ENCODE results near the gene CDH15.

The CDH15 gene

DNA sequence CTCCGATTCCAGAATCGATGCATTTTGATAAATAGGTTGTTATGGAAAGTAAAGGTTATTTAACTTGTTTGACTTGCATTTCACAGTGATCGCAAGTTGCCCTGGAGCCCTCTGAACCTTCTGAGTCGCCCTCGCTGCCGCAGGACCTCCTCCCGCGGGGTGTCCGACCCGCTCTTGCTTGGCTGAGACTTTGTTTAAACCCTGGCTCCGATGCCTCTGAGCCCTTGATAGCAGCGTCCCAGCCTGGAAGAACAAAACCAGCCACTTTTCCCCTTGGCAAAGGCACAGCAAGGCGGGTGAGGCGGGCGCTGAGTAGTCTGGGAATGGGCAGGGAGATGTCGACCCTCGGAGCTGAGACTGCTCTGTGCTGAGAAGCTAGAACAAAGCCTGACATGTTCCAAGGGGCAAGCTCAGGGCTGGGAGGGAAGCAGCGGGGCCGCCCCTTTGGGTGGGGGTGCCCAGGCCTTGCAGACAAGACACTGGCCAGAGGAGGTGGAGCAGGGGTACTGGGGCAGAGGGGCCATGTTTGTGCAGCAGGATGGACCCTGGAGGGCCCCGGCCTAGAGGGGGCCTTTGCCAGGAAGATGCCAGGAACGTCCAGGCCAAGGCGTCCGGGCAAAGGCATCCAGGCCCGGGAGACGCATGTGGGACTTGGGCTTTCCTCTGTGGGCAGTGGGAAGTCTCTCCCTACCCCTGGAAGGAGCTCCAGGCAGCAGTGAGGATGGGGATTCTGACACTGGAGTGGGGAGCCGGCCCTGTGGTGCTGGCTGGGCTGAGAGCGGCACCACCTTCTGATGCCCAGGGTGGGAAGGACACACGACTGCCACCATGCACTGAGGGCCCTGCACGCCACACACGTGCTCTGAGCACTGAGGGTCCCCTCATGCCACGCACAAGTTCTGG, 30.3 kb upstream of the CDH15 start:
- DNase-seq (ENCODE audit: low read depth in 2 of 3, low spot score in 1 of 3), result no peak

DNA sequence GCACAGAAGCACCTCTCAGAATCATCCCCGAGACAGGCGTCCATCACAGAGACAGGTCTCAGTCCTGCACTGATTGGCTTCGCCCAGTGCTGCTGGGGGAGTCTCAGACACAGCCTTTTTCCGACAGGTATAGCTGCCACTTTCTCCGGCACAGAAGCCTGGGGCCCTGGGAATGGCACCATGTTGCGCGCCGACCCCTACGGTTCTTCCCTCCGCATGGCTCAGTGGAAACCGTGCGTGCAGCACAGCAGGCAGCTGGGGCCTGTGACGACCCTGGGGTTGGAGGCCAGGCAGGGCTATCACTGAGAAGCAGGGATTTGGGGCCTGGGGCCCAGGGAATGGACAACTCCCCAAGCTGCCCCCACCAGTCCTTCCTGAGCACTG, 29.7 kb upstream of the CDH15 start:
- DNase-seq (ENCODE audit: low read depth in 2 of 3, low spot score in 1 of 3), result no peak

DNA sequence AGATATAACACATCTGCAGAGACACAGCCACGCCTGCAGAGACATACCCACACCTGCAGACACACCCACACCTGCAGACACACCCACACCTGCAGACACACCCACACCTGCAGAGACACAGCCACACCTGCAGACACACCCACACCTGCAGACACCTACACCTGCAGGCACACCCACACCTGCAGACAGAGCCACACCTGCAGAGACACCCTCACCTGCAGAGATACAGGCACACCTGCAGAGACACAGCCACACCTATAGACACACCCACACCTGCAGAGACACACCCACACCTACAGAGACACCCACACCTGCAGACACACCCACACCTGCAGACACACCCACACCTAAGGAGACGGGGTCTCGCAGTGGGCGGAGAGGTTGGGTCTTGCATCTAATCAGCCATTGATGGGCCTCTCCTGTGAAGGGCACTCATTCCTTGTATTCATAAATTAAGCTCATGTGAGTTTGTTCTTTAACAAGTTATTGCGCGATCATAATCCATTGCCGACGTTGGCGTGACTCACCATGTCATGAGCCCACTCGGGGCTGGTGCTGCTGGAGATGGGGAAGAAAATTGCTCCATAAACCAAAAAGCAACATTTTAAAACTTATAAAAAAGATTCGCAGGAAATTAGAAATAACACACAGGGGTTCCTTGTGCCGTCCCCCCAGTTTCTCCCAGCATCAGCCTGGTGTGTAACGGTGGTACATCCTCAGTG, 28.9 kb upstream of the CDH15 start:
- DNase-seq (ENCODE audit: low read depth in 2 of 3, low spot score in 1 of 3), result no peak

- no peak for DNase-seq (ENCODE audit: low read depth in 2 of 3, low spot score in 1 of 3)
Measured at GRCh38 chr16:89143201-89143741, 28.3 kb upstream of the CDH15 start.

GRCh38 chr16:89143911-89144675, 27.5 kb upstream of the CDH15 start:
- DNase-seq (ENCODE audit: low read depth in 2 of 3, low spot score in 1 of 3), result no peak

- DNase-seq (ENCODE audit: low read depth in 2 of 3, low spot score in 1 of 3), result no peak
Measured at GRCh38 chr16:89144681-89145080, 26.9 kb upstream of the CDH15 start.

- DNase-seq (ENCODE audit: low read depth in 2 of 3, low spot score in 1 of 3), result no peak
Measured at GRCh38 chr16:89145406-89146161, 26.0 kb upstream of the CDH15 start.

DNA sequence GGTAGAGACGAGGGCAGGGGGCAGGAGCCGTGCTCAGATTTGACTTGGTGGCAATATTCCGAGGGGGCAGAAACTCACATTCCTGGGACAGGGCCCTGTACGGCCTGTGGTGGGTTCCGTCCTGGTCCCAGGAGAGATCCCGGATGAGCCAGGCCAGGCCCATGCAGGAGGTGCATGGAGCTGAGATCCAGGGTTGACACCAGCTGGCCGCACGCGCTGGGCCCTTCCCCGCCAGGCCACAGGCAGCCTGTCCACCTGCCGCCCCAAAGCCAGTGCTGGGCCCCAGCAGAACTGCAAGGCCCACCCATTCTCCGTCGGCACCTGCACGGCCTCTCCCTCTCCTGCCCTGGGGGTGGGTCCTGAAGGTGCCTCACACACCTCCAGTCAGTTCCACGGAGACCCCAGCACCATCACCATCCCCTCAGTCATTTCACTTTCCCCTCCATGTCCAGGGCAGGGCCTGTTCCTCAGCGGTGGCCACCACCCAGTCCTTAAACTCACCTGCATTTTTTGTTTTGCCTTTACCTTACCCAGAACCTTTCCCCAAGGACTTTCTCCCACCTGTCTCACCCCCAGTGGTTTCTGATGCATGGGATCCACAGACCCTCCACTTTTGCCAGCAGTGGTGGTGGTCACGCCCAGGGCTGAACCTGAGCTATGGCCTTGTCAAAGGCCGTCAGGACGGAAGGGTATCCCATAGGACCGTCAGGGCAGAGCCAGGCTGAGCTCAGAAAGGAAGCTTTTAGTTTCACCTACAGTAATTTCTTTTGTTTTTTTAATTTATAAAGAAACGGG, 25.1 kb upstream of the CDH15 start:
- no peak for DNase-seq (ENCODE audit: low read depth in 2 of 3, low spot score in 1 of 3)

DNA sequence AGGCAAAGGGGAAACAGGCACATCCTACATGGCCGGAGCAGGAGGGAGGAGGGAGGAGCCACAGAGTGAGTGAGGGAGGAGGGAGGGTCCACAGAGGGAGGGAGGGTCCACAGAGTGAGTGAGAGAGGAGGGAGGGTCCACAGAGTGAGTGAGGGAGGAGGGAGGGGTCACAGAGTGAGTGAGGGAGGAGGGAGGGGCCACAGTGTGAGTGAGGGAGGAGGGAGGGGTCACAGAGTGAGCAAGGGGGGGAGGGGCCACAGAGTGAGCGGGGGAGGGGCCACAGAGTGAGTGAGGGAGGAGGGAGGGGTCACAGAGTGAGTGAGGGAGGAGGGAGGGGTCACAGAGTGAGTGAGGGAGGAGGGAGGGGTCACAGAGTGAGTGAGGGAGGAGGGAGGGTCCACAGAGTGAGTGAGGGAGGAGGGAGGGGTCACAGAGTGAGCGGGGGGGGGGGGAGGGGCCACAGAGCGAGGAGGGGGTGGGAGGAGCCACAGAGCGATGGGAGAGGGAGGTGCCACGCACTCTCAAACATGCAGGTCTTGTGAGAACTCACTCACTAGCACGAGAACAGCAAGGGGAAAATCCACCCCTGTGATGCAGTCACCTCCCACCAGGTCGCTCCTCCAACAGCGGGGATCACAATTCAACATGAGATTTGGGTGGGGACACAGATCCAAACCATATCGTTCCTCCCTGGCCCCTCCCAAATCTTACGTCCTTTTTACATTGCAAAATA, 24.3 kb upstream of the CDH15 start:
- no peak for DNase-seq (ENCODE audit: low read depth in 2 of 3, low spot score in 1 of 3)

DNA sequence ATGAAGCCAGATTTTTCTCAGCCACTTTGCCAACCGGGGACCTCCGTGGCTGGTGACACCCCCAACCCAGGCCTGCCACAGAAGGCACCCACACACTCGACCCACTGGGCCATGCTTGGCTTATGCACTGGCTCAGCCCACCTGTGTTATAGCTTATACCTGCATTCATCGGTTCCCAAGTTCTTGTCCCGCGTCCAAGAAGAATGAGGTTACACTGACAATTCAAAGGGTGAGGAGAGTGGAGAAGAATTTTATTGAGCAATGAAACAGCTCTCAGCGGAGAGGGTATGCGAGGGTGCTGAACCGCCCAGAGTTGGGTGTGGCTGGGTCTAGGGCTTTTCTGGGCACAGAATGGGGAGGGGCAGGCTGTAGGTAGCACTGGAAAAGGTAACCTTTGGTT, 22.2 kb upstream of the CDH15 start:
- DNase-seq (ENCODE audit: low read depth in 2 of 3, low spot score in 1 of 3), result no peak

GRCh38 chr16:89150090-89150835, 21.3 kb upstream of the CDH15 start:
- no peak for DNase-seq (ENCODE audit: low read depth in 2 of 3, low spot score in 1 of 3)

DNA sequence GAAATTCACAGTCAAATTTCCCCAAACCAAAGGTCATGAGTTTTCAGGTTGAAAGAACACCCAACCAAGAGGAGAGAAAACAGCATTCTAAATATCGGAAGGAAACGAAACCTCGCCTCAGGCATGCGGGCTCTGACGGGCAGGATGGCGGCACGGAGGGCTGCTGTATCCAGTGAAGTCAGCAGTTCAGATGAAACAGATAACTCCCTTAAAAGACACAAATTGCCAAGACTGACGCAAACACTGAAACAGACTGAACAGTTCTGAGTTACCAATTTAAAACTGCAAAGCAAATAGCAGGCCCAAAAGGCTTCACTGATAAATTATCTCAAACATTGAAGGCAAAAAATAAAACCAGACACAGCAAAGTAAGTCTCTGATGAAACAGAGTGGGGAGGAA, 20.6 kb upstream of the CDH15 start:
- DNase-seq (ENCODE audit: low read depth in 2 of 3, low spot score in 1 of 3), result no peak

DNA sequence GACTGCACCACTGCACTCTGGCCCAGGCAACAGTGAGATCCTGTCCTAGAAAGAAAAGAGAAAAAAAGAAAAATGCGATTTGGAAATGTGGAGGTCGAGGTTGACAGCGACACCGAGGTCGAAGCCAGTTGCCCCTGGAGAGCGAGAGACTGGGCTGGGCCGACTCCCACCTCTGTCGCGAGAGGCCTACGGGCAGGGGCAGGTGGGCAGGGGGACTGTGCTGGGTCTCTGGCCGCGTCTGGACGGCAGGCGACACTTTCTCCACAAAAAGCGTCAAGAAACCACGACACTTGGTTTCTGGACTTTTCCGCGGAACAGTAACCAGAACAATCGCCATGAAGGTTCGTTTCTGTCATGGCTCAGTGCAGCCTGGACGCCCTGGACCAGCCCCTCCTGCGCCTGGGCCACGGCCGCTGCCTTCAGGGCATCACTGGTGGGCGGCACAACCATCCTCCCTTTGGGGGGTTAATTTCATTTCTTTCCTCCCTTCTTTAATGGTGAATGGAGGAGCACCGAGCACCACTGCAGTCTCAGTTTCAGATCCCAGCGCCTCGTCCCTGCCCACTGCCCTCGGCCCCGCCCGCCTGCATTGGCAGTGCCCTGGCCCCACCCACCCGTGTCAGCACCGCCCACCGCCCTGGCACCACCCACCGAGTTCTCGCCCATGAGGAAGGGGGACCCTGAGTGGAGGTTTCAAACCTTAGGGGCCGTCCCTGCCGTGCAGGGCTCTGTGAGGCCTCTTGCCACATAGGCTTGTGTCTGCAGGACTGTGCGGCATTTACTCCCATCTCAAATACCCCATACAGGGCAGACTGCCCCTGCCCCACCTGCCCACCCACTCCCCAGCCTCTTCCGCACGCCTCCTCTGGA, 18.5 kb upstream of the CDH15 start:
- no peak for DNase-seq (ENCODE audit: low read depth in 2 of 3, low spot score in 1 of 3)

DNA sequence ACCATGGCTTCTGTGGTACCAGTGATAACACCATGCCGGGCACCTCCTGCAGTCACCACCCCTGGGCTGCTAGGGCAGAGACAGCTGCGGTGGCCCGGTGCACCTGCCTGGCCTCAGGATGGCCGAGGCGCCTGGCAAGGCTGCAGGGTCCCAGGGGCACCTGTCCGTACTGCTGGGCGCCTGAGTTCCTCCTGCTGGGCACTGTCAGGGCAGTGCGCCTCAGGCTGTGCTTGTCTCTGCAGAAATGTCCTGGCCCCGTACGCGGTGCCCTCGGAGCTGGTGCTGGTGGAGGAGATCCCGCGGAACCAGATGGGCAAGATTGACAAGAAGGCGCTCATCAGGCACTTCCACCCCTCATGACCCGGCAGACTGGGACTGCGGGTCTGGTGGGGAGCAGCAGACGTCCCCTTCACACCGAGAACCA, 17.7 kb upstream of the CDH15 start:
- no peak for DNase-seq (ENCODE audit: low read depth in 2 of 3, low spot score in 1 of 3)

DNA sequence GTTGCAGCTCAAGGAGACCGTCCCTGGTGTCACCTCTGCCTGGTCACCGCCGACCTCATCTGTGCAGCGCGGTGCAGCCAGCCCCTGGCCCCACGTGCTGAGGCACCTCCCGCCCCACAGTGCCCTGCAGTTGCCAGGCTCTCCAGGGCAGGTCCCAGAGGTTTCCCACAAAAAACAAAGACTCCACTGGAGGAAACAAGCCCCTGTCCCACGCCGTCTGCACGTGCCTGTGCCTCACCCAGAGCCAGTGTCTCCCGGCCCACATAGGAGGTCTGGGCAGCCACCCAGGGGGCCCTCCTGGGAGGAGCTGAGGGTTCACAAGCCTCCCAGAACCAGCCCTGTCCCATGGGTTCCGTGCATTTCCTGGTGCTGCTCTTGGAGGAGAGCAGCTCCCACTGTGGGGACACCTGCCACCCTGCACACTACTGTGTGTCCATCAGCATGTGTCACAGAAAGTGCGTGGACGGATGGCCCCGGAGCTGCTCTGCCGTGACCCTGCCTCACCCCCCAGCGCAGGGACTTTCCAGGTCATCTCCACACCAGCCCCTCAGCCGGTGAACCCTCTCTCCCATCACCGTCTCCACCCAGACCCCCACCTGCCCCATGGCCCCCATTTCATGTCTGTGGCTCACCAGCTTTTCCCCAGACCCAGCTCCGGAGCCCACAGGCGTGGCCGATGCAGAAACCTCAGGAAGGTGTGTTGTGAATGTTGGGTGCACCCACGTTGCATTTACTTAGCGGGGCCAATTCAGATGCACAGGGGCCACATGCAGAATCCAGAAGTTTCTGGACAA, 17.0 kb upstream of the CDH15 start:
- DNase-seq (ENCODE audit: low read depth in 2 of 3, low spot score in 1 of 3), result no peak

DNA sequence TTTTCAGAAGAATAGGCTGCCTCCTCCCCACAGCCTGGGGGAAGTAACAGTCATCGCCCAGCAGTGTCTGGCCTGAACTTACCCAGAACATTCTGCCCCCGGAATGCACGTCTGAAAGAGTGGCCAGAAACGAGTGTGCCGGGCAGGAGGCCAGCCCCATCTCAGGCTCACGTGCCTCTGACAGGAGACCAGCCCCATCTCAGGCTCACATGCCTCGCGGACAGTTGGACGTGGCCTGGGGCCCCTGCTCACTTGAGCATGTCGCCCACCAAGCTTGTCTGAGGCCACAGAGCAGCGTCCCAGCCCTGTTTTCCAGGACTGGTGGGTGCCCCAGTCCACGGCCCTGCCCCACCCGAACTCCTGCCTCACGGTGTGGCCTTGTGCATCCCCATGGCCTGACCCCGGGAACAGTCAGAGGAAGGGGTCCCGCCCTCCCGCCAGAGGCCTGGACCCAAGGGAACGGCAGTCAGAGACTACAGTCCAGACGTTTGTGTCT, 16.3 kb upstream of the CDH15 start:
- DNase-seq (ENCODE audit: low read depth in 2 of 3, low spot score in 1 of 3), result no peak

Measured in stimulated activated CD4-positive, alpha-beta T cell treated with anti-CD3 and anti-CD28 coated beads, Interleukin-12 subunit alpha, Interleukin-12 subunit beta, amount 100 ng/mL, for 48 hours (primary cell).